HG02798 (cell line): ENCODE results near the gene IFT57.

Experiments used
- ATAC-seq: cut with Tn5 transposase; IDR thresholded peaks from one replicate; pipeline ENCODE4 v1.9.1; 2021; ENCODE audit warnings: mild to moderate bottlenecking; ENCODE audit not compliant: unreplicated experiment, poor library complexity

IFT57 gene

DNA sequence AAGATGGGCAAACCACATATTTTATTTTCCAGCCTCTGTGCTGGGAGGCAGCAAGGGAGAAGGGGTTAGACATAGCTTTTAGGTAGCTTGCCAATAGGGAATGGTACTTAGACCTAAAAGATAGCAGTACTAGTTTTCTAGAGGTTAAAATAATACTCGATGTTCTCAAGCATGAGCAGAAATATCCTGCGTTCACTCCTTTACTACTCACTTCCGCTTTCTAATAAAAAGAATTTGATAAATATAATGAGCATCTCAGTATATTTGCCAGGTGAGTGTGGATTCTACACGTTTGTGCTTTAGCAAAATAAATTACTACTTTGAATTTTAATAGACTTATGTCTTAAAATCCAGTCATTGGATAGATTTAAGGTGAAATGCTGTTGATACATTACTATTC lies 92.0 kb downstream of the IFT57 start:
- no peak for ATAC-seq

GRCh38 chr3:108127301-108127988 lies 94.8 kb downstream of the IFT57 start:
- no peak for ATAC-seq

DNA sequence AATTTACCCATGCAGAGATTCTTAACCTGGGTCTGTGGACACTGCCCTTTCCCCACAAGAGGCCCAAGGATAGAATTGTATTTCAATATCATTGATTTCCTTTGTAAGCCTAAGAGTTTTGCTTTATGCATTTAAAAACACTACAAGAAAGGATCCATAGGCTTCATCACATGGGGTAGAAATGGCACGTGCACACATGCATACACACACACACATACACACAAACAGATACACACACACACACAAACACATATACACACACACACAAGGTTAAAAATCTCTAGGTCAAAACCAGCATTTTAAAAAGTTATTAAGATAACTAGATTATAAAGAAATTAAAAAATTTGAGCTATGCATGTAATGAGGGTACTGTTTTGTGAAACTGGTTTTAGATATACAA lies 95.9 kb downstream of the IFT57 start:
- no peak for ATAC-seq

GRCh38 chr3:108125550-108126071 lies 96.6 kb downstream of the IFT57 start:
- ATAC-seq = peak; percentile 63

DNA sequence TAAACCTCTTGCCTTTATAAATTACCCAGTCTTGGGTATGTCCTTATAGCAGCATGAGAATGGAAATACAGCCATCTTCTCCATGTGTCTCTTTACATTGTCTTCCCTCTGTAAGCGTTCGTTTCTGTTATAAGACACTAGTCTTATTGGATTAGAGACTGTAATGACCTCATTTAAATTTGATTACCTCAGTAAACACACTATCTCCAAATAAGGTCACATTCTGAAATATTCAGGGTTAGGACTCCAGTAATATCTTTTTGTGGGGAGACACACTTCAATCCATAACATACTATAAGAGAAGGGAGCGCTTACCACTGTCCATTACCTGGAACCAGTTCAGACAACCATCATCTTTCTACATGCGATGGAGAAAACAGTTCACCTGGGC lies 97.1 kb downstream of the IFT57 start:
- ATAC-seq = no peak

DNA sequence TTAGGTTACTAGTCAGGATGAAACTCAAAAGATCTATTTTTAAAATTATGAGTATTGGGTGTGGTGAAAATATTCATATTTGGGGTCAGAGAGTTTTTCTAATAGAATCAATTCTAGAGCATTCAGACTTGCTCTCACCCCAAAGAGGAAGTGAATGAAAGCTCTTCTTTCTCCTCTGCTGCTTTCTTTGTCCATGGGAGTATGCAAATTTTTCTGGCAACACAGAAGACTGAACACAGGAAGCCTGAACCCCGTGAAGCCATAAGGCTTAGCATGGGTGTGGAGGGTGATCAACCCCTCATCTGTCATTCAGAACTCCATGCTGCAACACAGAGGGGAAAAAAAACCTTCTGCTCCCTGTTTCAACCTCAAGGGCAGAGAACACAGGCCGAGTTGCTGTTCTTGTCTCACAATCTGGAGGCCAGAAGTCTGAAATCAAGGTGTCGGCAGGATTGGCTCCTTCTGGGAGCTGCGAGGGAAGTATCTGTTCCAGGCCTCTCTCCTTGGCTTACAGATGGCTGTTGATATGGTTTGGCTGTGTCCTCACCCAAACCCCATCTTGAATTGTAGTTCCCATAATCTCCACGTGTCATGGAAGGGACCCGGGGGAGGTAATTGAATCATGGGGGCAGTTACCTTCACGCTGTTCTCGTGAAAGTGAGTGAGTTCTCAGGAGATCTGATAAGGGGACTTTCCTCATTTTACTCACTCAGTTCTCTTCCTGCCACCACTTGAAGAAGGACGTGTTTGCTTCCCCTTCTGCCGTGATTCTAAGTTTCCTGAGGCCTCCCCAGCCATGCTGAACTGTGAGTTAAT lies 97.7 kb downstream of the IFT57 start:
- ATAC-seq = peak; percentile 87

GRCh38 chr3:108123326-108123725 lies 98.9 kb downstream of the IFT57 start:
- ATAC-seq = no peak

DNA sequence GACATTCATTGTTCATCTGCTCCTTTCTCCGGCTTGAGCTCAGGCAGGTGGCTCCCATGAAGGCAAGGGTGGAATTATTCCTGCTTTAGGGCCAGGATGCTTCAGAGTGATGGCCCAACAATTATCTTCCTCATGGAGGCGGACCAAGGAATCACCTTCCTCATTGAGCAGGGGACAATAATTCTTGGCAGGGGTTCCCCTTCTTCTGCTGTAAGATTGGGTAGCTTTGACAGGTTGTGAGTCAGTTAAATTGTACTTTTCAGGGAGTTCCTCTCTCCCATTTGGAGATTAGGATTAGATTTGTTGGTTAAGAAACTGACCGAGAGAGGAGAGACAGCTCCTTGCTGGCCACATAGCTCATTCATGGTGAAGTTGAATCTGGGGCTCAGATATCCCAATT lies 99.9 kb downstream of the IFT57 start:
- no peak for ATAC-seq

DNA sequence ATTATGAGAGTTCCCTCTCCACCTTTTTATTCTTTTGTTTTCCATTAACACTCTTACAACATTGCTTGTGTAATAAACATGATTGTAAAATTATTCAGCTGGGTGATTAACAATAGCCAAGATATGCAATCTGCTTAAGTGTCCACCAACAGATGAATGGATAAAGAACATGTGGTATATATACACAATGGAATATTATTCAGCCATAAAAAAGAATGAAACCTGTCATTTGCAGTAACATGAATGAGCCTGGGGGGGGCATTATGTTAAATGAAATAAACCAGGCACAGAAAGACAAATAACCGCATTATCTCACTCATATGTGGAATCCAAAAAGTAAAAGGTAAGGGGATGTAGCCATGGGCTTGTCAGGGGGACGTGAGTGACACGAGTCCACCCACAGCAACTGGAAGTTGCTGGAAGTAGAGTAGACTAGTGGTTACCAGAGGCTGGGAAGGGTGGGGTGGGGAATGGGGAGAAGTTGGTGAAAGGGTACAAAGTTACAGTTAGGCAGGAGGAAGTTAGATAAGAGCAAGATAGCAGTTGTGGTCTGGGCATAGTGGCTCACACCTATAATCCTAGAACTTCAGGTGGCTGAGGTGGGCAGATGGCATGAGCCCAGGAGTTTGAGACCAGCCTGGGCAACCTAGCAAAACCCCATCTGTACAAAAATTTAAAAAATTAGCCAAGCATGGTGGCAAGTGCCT lies 102.7 kb downstream of the IFT57 start:
- ATAC-seq = no peak

- ATAC-seq = no peak
Measured at GRCh38 chr3:108118038-108118768, 104.0 kb downstream of the IFT57 start.

GRCh38 chr3:108117241-108117775 lies 104.9 kb downstream of the IFT57 start:
- no peak for ATAC-seq

GRCh38 chr3:108114423-108115065 lies 107.7 kb downstream of the IFT57 start:
- ATAC-seq = no peak

GRCh38 chr3:108113975-108114374 lies 108.2 kb downstream of the IFT57 start:
- no peak for ATAC-seq

- ATAC-seq = no peak
Measured at GRCh38 chr3:108110934-108111333, 111.3 kb downstream of the IFT57 start.
